Activated CD4-positive, alpha-beta T cell treated with anti-CD3 and anti-CD28 coated beads, Interleukin-2, amount 10 ng/mL, durations not matched to agents 24 days and 14 days (primary cell): Measurements from ENCODE around the gene ZBTB4. TPM values are rescaled to one million over a fixed set of nuclear protein-coding genes. Genes with fewer than 3 reads are reported as not detected.

Experiments
- DNase-seq: peaks from one replicate; pipeline ENCODE4 v3.0.0; 2022
- H3K27ac Mint-ChIP-seq: one replicate; pipeline ENCODE4 v1.8.0; 2022; ENCODE audit warnings: mild to moderate bottlenecking, mixed read lengths
- H3K27me3 Mint-ChIP-seq: one replicate; pipeline ENCODE4 v1.8.0; 2022; ENCODE audit warnings: mixed read lengths
- H3K36me3 Mint-ChIP-seq: one replicate; pipeline ENCODE4 v1.8.0; 2022; ENCODE audit warnings: low read depth, mild to moderate bottlenecking, mixed read lengths
- H3K4me1 Mint-ChIP-seq: one replicate; pipeline ENCODE4 v1.8.0; 2021; ENCODE audit warnings: mixed read lengths
- H3K4me3 Mint-ChIP-seq: one replicate; pipeline ENCODE4 v1.8.0; 2022; ENCODE audit warnings: mild to moderate bottlenecking, moderate library complexity, mixed read lengths
- H3K9me3 Mint-ChIP-seq: one replicate; pipeline ENCODE4 v1.8.0; 2021; ENCODE audit warnings: mixed read lengths
- intact Hi-C: fragments of 100-400 bp; cut with micrococcal nuclease; formaldehyde crosslinking; loops from one replicate; pipeline ENCODE4 v1.15.1; 2023
- total RNA-seq: library from RNA; stranded (reverse); gene quantifications from 2 replicates; pipeline ENCODE4 v1.2.3, GENCODE V29; 2022

The ZBTB4 gene
- total RNA-seq, 1 donor from 2014 or later: 16.0 TPM

DNA sequence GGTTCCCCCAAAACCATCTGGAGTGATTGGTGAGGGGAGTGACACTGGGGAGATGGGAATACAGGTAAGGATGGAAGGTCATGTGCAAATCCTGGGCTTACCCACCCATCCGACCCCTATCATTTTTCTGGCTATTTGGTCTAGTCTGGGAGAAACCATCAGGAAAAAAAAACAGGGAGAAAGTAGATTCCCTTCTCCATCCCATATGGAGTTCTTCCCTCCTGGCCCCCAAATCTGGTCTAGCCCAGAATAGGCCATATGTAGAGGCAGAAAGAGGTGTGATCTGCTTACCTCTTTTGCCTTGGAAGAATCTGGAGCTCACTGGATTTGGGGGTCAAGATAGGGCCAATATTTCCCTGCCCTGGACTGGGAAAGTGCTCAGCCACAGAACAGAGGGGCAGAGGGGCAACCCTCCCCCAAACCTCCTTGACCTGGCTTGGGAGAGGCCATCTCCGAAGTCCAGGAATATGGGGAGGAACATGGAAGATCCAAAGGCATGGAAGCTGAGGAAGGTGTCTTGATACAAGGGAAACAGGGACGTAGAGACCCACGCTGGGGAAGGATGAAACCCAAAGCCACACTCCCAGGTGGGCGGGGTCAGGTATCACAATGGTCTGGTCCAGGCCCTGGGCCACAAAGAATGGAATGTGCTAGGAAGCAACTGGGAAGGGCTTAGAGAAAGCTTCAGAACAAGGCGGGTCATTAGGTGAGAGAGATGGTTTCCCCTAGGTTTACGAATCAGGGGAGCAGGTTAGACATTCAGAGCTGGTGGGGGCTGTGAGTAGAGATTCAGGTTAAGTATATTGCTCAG, 18.4 kb downstream of the ZBTB4 start:
- H3K36me3 Mint-ChIP-seq: peaks cover 25% of the 10 kb centered on the region
- H3K9me3 Mint-ChIP-seq: no peaks in the 10 kb centered on the region
- intact Hi-C loops: no loop called here
- no peaks in the 10 kb centered on the region for H3K27me3 Mint-ChIP-seq
- no peak for DNase-seq
- H3K27ac Mint-ChIP-seq: no peak overlapping the region
- peaks cover 10% of the 10 kb centered on the region for H3K4me1 Mint-ChIP-seq
- no peak overlapping the region for H3K4me3 Mint-ChIP-seq

DNA sequence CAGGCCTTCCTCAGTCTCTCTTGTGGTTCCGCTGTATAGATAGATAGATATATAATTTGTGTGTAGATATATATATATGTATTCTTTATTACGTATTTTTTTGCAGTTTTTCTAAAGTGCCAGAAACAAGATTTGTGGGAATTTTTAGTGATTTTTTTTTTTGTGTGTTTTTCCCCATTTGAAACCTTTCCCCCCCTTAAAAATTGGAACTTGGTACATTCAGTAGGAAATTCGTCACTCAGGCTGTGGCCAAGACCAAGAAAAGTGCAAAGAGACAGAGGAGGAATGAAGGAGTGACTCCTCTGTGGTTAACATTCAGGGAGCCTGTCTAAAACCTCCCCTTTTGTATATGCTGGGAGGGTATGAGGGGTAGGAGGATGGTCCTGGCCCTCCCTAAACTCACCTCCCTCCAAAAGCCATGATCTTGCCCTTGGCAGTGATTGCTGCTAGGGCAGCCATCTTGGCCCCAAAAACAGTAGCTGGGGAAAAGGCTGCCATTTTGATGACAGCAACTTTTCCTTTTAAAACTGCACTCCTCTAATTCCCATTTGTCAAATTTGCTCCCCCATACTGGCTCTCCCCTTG, 19.4 kb downstream of the ZBTB4 start:
- peaks cover 22% of the 10 kb centered on the region for H3K36me3 Mint-ChIP-seq
- no peak overlapping the region for H3K4me3 Mint-ChIP-seq
- no peak overlapping the region for H3K27ac Mint-ChIP-seq
- H3K27me3 Mint-ChIP-seq: no peaks in the 10 kb centered on the region
- no peak for DNase-seq
- peaks cover 13% of the 10 kb centered on the region for H3K4me1 Mint-ChIP-seq
- intact Hi-C loops: no loop called here
- no peaks in the 10 kb centered on the region for H3K9me3 Mint-ChIP-seq

DNA sequence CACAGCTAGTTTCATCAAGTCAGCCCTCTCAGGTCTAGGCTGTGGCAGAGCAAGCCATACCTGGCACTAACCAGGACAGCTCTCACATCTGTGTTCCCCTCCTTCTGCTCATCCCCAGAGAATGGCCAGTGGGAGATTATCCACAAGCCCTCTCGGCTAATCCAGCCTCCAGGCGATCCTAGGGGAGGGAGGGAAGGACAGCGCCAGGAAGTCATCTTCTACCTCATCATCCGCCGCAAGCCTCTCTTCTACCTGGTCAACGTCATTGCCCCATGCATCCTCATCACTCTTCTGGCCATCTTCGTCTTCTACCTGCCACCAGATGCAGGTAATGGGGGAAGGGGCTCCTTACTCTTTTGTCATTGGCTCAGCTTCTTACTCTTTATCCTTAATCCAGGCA, 31.0 kb downstream of the ZBTB4 start:
- H3K27ac Mint-ChIP-seq: no peak overlapping the region

DNA sequence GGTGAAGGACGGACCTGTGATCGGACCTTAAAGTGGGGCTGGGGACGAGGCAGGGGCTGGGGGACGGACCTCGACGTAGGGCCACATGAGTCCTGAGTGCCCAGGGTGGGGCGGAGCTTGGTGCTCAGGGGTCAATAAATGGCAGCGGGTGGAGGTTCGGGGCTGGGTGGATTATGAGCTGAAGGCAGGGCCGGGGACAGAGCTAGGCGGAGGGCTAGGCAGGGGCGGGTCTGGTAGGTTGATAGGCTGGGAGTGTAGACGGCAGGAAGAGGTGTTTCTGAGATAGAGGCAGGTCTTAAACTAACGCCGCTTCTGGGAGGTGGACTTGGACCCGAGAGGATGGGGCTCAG, 33.8 kb downstream of the ZBTB4 start:
- no peaks in the 10 kb centered on the region for H3K9me3 Mint-ChIP-seq
- peak overlapping the region; percentile 83 for H3K4me3 Mint-ChIP-seq
- intact Hi-C loops: loop anchor here (1.0 kb wide), 1 partner anchor 10 kb away; no protein-coding TSS in a partner anchor
- peak overlapping the region; percentile 10 for H3K27ac Mint-ChIP-seq
- H3K36me3 Mint-ChIP-seq: peaks cover 42% of the 10 kb centered on the region
- DNase-seq: peak; percentile 82
- H3K4me1 Mint-ChIP-seq: peaks cover 27% of the 10 kb centered on the region
- H3K27me3 Mint-ChIP-seq: peaks cover 26% of the 10 kb centered on the region

More for the DNA sequence above, 31.0 kb downstream of the ZBTB4 start:
- Mint-ChIP-seq H3K4me3 (no peak overlapping the region), H3K36me3 (peaks cover 34% of the 10 kb centered on the region), H3K9me3 (no peaks in the 10 kb centered on the region), H3K27me3 (peaks cover 22% of the 10 kb centered on the region), H3K4me1 (peaks cover 21% of the 10 kb centered on the region)
- intact Hi-C loops: no loop called here
- peak; percentile 53 for DNase-seq

DNA sequence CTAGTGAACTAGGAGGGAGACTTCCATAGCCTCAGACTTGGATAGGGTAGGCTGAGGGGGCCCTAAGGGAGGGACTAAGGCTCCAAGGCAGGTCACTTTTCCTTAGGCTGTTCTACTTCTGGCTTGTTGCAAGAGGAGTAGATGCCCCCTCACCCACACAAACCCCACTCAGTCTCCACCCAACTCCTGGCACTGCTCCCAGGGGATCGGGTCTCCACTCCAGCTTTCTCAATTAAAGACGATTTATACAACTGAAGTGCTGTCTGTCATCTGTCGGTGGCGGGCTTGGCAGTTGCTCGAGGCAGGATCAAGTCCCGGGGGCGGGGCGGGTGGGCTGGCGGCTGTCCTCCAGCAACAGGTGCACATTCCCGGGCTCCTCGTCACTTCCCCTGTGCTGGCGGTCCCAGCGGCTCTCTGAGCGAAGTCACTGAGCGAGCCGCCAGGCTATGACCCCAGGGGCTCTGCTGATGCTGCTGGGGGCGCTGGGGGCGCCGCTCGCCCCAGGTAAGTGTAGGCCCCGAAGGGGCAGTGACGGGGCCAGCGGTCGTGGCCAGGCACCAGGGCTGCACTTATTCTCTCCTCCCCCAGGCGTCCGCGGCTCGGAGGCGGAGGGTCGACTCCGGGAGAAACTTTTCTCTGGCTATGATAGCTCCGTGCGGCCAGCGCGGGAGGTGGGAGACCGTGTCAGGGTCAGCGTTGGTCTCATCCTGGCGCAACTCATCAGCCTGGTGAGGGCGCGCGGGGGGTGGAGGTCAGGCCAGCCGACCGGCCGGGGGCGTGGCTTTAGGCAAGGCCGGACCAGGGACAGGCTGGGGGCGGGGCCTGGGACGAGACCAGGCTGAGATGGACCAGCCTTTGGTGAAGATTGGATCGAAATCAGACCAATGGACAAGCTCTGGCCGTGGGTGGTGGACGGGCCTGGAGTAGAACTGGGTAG, 34.5 kb downstream of the ZBTB4 start, which contains the start of gene CHRNB1:
Gene CHRNB1 (plus strand): TSS at position 380 of the 937 bp plus-strand sequence. CDS start 67 bp downstream, at position 447.
- Mint-ChIP-seq H3K4me3 (peak within 1 kb of the TSS; percentile 83), H3K27me3 (peaks cover 29% of the 10 kb centered on the region), H3K9me3 (no peaks in the 10 kb centered on the region), H3K4me1 (peaks cover 32% of the 10 kb centered on the region), H3K36me3 (peaks cover 39% of the 10 kb centered on the region), H3K27ac (peak within 1 kb of the TSS; percentile 10)
- peak; percentile 76 for DNase-seq
- intact Hi-C loops: loop anchor here (1.0 kb wide), 1 partner anchor 10 kb away; no protein-coding TSS in a partner anchor

DNA sequence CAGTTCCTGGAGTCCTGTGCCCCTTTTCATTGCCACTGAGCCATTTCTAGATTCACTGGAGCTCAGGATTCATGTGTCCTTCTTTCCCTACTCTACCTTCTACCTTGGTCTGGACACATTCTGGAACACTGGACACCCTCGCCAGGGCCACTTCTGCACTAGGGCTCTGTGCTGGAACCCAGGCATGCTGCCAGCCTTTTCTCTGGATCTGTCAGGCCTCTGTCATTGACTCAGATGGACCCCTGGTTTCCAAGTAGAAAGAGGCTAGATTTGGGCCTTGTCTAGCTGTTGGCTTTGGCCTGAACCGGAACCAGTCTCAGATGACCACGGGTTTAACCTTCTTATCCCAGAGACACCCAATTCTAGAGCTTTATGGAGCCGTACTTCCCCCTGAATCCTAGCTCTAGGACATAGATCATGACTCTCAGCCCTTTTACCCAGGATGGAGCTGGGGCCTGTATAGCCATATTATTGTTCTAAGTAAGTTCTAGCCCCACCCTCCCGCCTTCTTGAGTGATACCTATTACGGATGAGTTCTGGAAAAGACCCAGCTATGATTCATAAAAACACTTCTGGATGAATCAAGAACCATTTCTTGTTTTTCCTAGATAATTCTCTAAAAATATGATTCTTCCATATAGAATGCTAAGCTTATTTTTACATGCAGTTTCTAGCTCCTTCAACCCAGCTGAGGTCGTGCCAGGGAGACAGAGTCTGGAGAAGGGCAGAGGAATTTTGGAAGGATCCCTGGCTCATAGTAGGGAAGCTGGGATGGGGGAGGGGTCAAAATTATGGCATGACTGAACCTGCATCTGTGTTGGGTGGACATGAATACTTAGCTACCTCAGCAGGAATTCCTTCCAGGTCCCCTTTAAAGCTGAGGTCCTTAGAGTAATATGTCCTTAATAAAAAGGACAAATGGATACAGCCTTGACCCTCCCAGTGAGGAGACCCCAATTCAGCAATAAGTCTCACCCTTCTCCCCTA, 35.6 kb downstream of the ZBTB4 start:
- peaks cover 37% of the 10 kb centered on the region for H3K4me1 Mint-ChIP-seq
- H3K27me3 Mint-ChIP-seq: peaks cover 33% of the 10 kb centered on the region
- no peak for DNase-seq
- intact Hi-C loops: no loop called here
- H3K4me3 Mint-ChIP-seq: no peak overlapping the region
- H3K27ac Mint-ChIP-seq: peak overlapping the region; percentile 3
- no peaks in the 10 kb centered on the region for H3K9me3 Mint-ChIP-seq
- peaks cover 37% of the 10 kb centered on the region for H3K36me3 Mint-ChIP-seq

DNA sequence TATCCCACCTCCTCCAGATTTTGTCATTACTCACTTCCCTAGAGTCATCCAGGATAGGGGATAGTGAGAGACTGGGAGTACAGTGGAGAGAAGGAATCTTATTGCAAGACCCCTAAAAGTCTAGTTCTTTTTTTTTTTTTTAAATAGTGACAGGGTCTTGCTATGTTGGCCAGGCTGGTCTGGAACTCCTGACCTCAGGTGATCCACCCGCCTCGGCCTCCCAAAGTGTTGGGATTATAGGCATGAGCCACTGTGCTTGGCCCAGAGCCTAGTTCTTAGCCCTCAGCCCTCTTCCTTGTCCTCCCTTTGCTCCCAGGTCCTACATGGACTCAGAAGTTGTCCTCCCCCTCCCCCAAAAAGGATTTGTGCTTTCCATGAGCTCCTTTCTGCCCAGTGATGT, 37.3 kb downstream of the ZBTB4 start:
- H3K4me1 Mint-ChIP-seq: peaks cover 43% of the 10 kb centered on the region
- intact Hi-C loops: no loop called here
- no peak for DNase-seq
- no peak overlapping the region for H3K27ac Mint-ChIP-seq
- no peaks in the 10 kb centered on the region for H3K9me3 Mint-ChIP-seq
- peaks cover 28% of the 10 kb centered on the region for H3K27me3 Mint-ChIP-seq
- peak overlapping the region; percentile 48 for H3K4me3 Mint-ChIP-seq
- peaks cover 39% of the 10 kb centered on the region for H3K36me3 Mint-ChIP-seq

DNA sequence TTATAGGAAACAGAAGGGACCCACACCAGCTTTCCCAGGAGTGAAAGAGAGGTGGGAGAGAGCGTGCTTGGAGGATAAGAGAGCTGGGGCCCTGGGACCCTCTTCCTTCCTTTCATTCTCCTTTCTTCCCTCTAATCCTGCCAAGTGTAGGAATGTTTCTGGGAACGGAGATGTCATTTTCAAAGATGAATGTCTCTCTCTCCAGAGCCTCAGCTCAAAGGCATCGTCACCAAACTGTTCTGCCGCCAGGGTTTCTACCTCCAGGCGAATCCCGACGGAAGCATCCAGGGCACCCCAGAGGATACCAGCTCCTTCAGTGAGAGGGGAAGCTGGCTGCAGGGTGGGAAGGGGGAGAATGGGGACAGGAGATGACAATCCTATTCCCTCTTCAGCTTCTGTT, 38.2 kb downstream of the ZBTB4 start:
- Mint-ChIP-seq H3K9me3 (no peaks in the 10 kb centered on the region), H3K4me3 (peak overlapping the region; percentile 90), H3K4me1 (peaks cover 45% of the 10 kb centered on the region), H3K36me3 (peaks cover 38% of the 10 kb centered on the region), H3K27ac (no peak overlapping the region), H3K27me3 (peaks cover 25% of the 10 kb centered on the region)
- no peak for DNase-seq
- intact Hi-C loops: no loop called here

DNA sequence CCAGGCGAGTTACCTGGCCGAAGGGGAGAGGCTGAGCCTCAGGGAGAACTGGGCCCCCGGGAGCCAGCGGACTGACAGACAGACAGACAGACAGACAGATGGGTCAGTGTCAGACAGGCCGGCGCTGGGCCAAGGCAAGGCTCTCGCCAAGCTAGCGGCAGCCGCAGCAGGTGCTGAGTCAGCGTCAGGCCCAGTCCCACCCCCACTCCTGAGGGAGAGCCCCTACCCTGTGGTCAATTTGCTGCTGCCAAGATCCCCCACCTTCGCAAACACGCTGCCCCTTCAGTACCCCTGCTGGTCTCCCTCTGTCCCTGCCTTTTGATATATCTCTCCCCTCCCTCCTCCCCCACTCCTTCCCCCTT, 38.6 kb downstream of the ZBTB4 start:
- DNase-seq: peak; percentile 68
- intact Hi-C loops: no loop called here
- Mint-ChIP-seq H3K9me3 (no peaks in the 10 kb centered on the region), H3K4me3 (peak overlapping the region; percentile 90), H3K4me1 (peaks cover 46% of the 10 kb centered on the region), H3K27me3 (peaks cover 23% of the 10 kb centered on the region), H3K36me3 (peaks cover 38% of the 10 kb centered on the region), H3K27ac (no peak overlapping the region)

DNA sequence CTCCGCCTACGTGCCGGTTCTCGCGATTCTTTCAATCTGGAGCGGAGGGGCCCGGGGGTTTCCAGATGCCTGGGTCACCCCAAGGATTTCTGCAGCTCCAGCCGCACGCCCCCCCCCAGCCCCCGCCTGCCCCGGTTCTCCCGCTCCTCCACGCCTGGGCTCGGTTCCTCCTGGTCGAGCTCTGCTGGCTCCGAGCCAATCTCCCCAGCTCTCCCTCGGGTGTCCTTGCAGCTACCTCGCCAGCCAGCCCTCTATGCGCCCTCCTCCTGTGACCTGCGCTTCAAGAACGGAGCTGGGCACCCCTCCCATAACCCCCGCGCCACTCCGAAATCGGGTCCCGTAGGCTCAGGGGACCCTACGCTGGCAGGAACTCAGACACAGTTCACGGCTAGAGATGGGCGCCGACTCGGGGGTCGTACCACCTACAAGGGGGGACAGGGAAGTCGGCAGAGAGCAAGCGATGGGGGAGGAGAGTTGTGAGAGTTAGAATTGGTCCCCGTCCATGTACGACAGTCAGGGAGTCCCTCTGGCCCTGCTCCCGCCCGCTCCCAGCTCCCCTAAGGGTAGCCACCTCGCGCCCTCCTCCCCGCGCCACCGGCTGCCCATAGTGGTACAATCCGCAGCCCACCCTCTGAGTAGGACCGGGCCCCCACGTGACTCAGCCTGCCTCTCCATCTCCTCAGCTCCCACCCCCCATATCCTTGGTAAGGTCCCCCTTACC, 39.2 kb downstream of the ZBTB4 start:
- intact Hi-C loops: no loop called here
- peaks cover 34% of the 10 kb centered on the region for H3K36me3 Mint-ChIP-seq
- peaks cover 18% of the 10 kb centered on the region for H3K27me3 Mint-ChIP-seq
- H3K4me1 Mint-ChIP-seq: peaks cover 44% of the 10 kb centered on the region
- peak overlapping the region; percentile 81 for H3K27ac Mint-ChIP-seq
- H3K9me3 Mint-ChIP-seq: no peaks in the 10 kb centered on the region
- H3K4me3 Mint-ChIP-seq: peak overlapping the region; percentile 90
- DNase-seq: peak; percentile 86

DNA sequence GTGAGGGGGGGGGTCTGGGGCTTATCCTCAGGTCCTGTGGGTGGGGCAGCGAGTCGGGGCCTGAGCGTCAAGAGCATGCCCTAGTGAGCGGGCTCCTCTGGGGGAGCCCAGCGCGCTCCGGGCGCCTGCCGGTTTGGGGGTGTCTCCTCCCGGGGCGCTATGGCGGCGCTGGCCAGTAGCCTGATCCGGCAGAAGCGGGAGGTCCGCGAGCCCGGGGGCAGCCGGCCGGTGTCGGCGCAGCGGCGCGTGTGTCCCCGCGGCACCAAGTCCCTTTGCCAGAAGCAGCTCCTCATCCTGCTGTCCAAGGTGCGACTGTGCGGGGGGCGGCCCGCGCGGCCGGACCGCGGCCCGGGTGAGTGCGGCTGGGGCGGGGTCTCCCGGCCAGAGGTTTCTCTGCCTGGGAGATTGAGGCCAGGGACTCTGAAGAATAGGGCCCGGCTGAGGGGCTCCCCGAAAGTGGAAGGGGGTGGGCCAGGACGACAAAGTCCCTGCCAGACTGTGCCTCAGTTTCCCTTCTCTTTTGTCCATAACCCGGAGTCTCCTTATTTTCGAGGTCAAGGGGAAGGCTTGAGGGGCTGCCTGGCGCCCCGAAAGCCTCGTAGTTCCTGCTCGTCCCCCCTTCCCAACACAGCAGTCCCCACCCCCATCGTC, 39.8 kb downstream of the ZBTB4 start, which contains the start of gene FGF11:
Gene FGF11 (plus strand): TSS at position 51 of the 651 bp plus-strand sequence. CDS start 109 bp downstream, at position 160.
- intact Hi-C loops: loop anchor here (5.0 kb wide), 2 partner anchors 222 to 403 kb away; partner anchors contain the start of genes ACADVL and DLG4
- H3K27ac Mint-ChIP-seq: peak within 1 kb of the TSS; percentile 81
- peaks cover 16% of the 10 kb centered on the region for H3K27me3 Mint-ChIP-seq
- no peaks in the 10 kb centered on the region for H3K9me3 Mint-ChIP-seq
- H3K36me3 Mint-ChIP-seq: peaks cover 34% of the 10 kb centered on the region
- peak within 1 kb of the TSS; percentile 90 for H3K4me3 Mint-ChIP-seq
- peaks cover 44% of the 10 kb centered on the region for H3K4me1 Mint-ChIP-seq
- peak; percentile 76 for DNase-seq
